Activated CD8-positive, alpha-beta T cell treated with anti-CD3 and anti-CD28 coated beads for 36 hours (primary cell): Measurements from ENCODE around the gene ACYP2. TPM values are rescaled to one million over a fixed set of nuclear protein-coding genes. Genes with fewer than 3 reads are reported as not detected.

ENCODE experiments used
- ATAC-seq: fragments of 200-7000 bp; cut with Tn5 transposase; one replicate; pipeline ENCODE4 v1.10.0; 2021; ENCODE audit warnings: mild to moderate bottlenecking, moderate library complexity
- CTCF ChIA-PET: fragments of 350-600 bp; sonication (Branson Sonifier 250); formaldehyde crosslinking; loops from one replicate; lab custom pipeline; 2021; ENCODE audit warnings: antibody characterized with exemption; lab: Charles Lee
- POLR2A ChIA-PET: fragments of 350-600 bp; sonication (Branson Sonifier 250); formaldehyde crosslinking; loops from one replicate; lab custom pipeline; 2021; ENCODE audit warnings: antibody characterized with exemption; lab: Charles Lee
- DNase-seq: peaks from one replicate; pipeline ENCODE4 v3.0.0-alpha.2; 2020
- H3K27ac Mint-ChIP-seq: one replicate; pipeline ENCODE4 v1.8.0; 2021; ENCODE audit warnings: mild to moderate bottlenecking, mixed read lengths
- H3K27me3 Mint-ChIP-seq: one replicate; pipeline ENCODE4 v1.8.0; 2021; ENCODE audit warnings: mixed read lengths
- H3K36me3 Mint-ChIP-seq: one replicate; pipeline ENCODE4 v1.8.0; 2021; ENCODE audit warnings: low read depth, mixed read lengths
- H3K4me1 Mint-ChIP-seq: one replicate; pipeline ENCODE4 v1.8.0; 2021; ENCODE audit warnings: low read depth, mixed read lengths
- H3K4me3 Mint-ChIP-seq: one replicate; pipeline ENCODE4 v1.8.0; 2021; ENCODE audit warnings: mild to moderate bottlenecking, moderate library complexity, mixed read lengths
- H3K9me3 Mint-ChIP-seq: one replicate; pipeline ENCODE4 v1.8.0; 2021; ENCODE audit warnings: mixed read lengths
- intact Hi-C: fragments of 100-400 bp; cut with micrococcal nuclease; formaldehyde crosslinking; loops from one replicate; pipeline ENCODE4 v1.10.0; 2022
- total RNA-seq, 2 experiments: library from RNA; stranded (reverse); gene quantifications; one replicate each; pipeline ENCODE4 v1.2.3, GENCODE V29; 2021
- TF ChIP-seq, protein P1 (sequence below): fragments of 200-600 bp; IDR thresholded peaks from one replicate; pipeline ENCODE4 v1.8.0; 2022; ENCODE audit warnings: antibody characterized with exemption, mild to moderate bottlenecking

ACYP2 gene
- total RNA-seq, 2 experiments from 2014 or later, result 5.8 to 6.0 TPM

DNA sequence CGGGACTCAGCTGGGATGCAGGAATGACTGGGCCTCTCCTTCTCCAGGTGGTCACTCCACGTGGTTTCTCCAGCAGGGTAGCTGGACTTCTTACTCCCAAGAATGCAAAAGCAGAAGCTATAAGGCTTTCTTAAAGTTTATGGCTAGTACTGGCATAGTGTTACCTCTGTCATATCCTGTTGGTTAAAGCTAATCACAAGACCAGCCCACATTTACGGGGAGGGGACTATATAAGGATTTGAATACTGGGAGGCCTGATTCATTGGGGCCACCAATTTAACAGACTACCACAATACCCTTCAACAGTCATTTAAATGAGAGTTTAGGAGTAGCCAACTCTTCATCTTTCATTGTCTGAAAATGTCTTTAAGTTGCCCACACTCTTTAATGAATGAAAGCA, 235.0 kb downstream of the ACYP2 start:
- CTCF ChIA-PET, result interaction anchor here (1.5 kb wide), 1 partner anchor 243 kb away, joined by 3 read pairs; no protein-coding TSS in a partner anchor
- H3K4me3 Mint-ChIP-seq, result no peak overlapping the region
- TF ChIP-seq, protein P1, sequence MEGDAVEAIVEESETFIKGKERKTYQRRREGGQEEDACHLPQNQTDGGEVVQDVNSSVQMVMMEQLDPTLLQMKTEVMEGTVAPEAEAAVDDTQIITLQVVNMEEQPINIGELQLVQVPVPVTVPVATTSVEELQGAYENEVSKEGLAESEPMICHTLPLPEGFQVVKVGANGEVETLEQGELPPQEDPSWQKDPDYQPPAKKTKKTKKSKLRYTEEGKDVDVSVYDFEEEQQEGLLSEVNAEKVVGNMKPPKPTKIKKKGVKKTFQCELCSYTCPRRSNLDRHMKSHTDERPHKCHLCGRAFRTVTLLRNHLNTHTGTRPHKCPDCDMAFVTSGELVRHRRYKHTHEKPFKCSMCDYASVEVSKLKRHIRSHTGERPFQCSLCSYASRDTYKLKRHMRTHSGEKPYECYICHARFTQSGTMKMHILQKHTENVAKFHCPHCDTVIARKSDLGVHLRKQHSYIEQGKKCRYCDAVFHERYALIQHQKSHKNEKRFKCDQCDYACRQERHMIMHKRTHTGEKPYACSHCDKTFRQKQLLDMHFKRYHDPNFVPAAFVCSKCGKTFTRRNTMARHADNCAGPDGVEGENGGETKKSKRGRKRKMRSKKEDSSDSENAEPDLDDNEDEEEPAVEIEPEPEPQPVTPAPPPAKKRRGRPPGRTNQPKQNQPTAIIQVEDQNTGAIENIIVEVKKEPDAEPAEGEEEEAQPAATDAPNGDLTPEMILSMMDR, result no peak

DNA sequence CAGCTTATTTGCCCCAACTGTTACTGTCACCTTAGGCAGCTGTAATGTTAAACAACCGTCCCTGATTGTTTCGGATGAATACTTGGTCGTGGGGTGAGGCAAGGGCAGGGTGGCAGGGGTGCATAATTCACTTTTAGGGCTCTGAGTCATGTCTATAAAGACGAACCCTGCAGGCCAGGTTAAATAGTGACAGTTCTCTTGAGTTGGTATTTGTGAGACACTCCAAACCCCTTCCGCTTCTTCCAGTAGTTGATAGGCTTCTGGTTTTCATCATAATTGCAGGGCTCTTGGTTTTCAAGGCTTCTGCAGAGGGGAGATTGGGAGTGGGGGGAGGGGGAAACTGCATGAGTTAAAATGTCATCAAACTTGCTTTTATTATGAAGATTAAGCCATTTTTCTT, 237.8 kb downstream of the ACYP2 start:
- ChIA-PET POLR2A (no interaction called here), CTCF (no interaction called here)
- Mint-ChIP-seq H3K4me3 (no peak overlapping the region), H3K27me3 (peaks cover 14% of the 10 kb centered on the region), H3K9me3 (no peaks in the 10 kb centered on the region), H3K36me3 (no peaks in the 10 kb centered on the region), H3K4me1 (no peaks in the 10 kb centered on the region), H3K27ac (no peak overlapping the region)
- no peak for DNase-seq
- ATAC-seq, result no peak
- TF ChIP-seq, protein P1, result no peak
- intact Hi-C loops, result no loop called here

More for the DNA sequence above, 235.0 kb downstream of the ACYP2 start:
- ATAC-seq, result no peak
- intact Hi-C loops, result no loop called here
- POLR2A ChIA-PET, result no interaction called here
- Mint-ChIP-seq H3K9me3 (no peaks in the 10 kb centered on the region), H3K4me1 (no peaks in the 10 kb centered on the region), H3K27ac (no peak overlapping the region), H3K27me3 (peaks cover 10% of the 10 kb centered on the region), H3K36me3 (no peaks in the 10 kb centered on the region)
- no peak for DNase-seq

Other genes with a start within 250 kb of the ACYP2 start
- gene PSME4, start 144.6 kb upstream of the ACYP2 start, total RNA-seq, result 10 to 100 TPM; 51.7 to 54.4 TPM
- not detected for gene TSPYL6, start 140.6 kb downstream of the ACYP2 start, total RNA-seq